NCI-H524 (cell line): ENCODE results near the gene SP2.

ENCODE experiments used
- DNase-seq, 2 experiments: peaks; one replicate each; lab custom pipeline; 2025; lab: John Stamatoyannopoulos, UW

Gene SP2

GRCh38 chr17:47975823-47976205, 79.8 kb downstream of the SP2 start:
- no peak for DNase-seq

- DNase-seq = peak; percentile 58 to 82
These were observed 82.3 kb downstream of the SP2 start for GRCh38 chr17:47978324-47978723.
